GM19324 (cell line): ENCODE measurements around the gene RPL31.
"Not testable (repeated sequence)": the region's sequence is repeated elsewhere in the genome, so short reads cannot be mapped to it uniquely, and the experiment has no call there.

Experiments used
- ATAC-seq: cut with Tn5 transposase; IDR thresholded peaks from one replicate; pipeline ENCODE4 v1.9.1; 2021; ENCODE audit warnings: mild to moderate bottlenecking, moderate library complexity; ENCODE audit not compliant: unreplicated experiment, low FRiP score

The RPL31 gene

DNA sequence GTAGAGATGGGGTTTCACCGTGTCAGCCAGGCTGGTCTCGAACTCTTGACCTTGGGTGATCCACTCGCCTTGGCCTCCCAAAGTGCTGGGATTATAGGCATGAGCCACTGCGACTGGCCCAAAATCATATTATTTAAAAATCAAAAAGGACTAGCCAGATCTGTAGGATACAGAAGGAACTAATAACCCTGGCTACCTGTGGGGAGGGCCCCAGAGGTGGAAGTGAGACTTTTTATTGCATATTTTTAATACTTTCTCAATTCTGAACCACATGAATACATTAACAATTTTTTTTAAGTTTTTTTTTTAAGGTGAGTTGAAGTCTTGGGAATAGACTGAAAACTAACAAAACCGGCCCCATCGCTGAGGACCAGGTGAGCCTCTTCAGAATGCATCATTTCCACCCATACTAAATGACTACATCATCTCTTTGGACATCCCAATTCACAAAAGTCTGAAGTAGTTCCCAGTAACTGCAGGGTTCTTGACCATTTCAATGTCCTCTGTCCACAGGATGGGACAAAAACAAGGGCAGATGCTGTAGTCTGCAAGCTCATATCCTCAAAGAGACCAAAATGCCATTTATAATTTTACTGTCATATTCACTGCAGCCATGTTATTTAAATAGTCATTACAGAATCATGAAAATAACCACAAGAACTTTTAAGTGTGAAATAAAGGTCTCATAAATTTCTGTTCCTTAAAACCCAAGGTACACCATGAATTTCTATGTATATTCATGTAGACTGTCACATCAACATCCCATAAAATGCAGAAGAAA is 21.4 kb downstream of the RPL31 start:
- no peak for ATAC-seq

DNA sequence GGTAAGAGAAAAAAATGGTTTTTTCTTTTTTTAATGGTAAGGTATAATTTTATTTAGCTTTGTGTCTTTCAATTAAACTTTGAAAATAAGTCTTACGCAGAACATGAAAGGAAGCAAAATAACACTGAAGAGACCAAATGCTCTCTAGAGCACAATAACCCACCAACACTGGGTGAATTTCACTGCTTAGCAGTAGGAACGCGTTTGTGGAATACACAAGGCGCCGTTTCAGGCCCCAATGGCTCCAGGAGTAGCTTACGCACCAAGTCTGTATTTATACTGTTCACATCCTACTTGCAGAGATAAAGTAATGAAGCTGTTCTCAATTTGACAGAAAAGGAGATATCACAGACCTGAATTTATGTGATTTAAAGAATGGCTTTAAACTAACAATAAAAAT is 23.5 kb downstream of the RPL31 start:
- ATAC-seq, result no peak

DNA sequence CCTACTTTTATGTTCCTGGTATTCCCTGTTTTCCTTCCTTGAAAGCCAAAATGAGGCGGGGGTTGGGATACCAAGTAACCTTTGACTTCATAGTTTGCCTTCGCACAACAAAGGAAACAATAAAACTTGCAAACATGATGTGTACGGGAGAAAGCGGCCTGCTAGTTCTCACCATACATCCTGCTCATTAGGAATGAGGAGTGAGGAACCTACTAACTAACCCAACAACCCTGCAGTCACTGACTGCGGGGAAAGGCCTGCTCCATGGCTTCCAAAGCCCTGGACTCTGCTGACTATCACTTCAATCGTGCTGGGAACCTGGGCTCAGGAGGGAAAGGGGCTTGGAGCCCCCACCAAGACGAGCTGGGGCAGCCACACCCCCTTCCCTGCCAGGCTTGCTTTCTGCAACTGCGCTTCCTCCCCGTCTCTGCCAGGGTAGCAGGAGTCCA is 24.2 kb downstream of the RPL31 start:
- no peak for ATAC-seq

DNA sequence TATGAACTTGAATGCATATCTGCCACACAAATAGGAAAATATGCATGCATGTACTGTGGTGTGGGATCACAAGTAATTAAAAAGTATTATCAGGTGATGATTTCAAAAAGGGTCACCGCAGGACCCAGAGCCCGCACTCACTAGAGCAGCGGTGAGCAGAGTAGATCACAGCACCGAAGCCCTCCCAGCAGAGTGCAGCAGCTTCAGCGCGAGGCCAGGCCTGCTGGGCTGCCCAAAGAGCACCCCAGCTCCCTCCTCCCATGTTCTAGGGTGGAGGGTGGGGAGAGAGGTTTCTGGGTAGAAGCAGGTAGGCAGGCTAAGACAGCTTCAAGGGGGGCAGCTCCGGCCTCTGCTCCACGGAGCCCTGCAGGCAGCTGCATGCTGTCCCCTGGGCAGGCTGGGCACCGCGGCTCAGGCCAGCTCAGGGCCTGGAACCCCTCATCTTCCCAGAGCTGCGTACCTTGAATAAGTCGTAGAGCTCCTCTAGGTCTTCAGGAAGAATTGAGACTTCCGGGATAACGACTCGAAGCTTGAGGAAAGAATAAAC is 24.9 kb downstream of the RPL31 start:
- ATAC-seq, result no peak

DNA sequence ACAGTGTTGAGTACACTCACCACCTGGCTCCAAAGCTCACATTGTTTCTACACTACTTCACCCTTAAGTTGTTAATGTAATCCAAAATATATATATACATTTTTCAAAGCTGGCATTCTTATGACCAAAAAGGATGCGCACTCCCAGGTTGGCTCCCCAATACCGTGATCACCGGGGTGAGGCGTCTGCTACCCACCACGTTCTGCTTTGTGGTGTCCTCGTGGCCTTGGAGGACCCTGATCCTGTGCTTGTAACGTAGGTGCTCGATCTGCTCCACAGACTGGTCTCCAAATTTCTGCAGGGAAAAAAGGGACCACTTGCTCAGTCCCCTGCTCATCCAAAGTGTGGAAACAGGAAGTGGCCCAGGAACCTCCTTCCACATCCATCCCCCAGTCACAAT is 25.8 kb downstream of the RPL31 start:
- ATAC-seq, result no peak

DNA sequence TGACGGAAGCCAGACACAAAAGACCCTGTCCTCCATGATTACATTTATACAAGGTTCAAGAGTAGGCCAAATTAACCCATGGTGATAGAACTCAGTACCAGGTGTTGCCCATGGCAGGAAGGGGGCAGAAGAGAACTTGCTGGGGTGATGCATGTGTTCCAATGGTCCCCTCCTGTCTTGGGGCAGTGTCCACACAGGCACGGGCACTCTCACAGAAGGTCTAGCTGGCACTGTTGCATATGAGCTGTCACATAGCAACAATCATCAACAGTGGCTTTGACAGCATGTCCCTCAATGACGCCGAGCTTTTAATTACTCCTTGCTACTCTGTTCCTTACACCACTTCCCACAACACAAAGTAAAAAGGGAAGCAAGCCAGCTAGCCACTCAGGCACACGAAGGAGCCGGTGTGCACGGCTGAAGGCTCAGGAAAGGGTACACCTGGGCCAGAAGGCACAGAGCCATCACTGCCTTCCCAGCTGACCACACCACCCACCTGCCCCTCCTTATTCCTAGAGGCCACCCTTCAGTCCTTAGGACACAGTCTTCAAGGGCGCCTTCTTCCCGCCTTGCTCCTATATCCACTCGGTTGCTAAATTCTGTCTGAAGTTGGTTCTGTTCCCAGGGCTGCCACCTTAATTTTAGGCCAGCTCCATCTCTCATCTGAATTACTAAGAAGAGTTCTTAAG is 28.9 kb downstream of the RPL31 start:
- ATAC-seq, result no peak

DNA sequence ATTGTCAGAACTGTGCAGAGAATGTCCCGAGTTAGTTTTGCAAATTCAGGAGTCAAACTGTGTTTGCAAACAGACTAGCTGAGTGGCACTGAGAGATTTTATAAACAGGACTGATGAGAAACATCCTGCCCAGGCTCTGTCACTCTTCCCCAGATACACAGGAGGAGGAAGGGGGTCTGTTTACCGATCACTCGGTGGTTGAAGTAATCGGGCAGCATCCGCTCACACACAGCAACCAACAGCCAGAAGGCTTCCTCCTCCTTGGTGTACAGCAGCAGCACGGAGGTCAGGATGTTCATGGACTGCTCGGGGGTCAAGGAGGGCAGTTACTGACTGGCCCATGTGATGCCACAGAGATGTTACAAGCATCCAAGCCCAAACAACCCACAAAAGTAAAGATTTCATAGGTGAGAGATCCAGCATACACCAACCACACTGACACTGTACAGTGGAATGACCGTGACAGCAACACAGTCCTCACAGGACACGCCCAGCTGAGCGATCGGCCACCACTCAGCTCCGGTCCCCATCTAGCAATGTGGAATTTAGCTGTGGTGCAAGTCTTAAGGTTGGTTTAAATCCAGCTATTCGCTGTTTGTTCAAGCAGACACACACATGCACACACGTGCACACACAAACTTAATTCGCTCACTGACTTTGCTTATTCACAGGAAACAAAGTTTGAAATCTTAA is 30.1 kb downstream of the RPL31 start:
- ATAC-seq, result no peak

DNA sequence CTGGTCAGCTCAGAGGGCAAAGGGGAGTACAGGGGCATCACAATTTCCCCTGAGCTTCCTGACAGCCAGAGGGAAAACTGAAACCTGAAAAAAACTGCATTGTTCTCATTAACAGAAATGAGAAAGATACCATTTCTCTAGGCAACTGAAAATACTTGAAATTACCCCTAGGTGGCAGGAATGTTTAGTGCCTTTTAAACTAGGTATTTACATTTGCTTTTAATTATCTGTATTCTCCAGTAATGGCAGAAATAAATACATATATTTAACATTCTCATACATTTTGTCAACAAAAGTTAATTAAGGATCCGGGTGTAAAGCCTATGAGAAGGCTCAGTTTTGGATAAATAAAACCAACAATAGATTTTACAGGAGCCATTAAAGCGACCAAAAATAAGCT is 34.5 kb downstream of the RPL31 start:
- no peak for ATAC-seq

DNA sequence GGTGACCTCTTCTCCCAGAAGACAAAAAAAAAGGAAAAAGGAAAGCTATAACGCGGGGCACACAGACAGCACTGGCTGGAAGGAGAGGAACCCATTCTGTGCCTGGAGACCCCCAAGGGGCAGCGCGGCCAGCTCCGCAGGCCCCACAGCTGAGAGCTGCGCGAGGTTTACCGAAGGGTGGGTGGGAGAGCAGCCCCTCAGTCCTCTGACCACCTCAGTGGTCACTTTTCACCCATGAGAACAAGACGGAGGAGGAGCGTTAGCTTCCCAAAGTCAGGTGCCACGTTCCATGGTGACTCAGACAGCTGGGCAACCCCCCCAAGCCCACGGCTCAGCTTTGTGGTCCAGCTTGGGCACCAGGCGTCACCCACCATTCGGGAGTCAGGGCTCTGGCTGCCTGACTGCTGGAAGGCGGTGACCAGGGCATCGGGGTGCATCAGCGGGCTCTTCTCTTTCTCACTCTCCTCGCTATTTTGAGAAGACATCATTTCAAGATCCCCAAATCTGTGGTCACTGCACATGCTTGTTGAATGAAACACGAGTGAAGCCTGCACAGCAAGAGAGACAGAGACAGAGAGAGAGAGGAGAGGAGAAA is 35.2 kb downstream of the RPL31 start:
- ATAC-seq, result no peak

DNA sequence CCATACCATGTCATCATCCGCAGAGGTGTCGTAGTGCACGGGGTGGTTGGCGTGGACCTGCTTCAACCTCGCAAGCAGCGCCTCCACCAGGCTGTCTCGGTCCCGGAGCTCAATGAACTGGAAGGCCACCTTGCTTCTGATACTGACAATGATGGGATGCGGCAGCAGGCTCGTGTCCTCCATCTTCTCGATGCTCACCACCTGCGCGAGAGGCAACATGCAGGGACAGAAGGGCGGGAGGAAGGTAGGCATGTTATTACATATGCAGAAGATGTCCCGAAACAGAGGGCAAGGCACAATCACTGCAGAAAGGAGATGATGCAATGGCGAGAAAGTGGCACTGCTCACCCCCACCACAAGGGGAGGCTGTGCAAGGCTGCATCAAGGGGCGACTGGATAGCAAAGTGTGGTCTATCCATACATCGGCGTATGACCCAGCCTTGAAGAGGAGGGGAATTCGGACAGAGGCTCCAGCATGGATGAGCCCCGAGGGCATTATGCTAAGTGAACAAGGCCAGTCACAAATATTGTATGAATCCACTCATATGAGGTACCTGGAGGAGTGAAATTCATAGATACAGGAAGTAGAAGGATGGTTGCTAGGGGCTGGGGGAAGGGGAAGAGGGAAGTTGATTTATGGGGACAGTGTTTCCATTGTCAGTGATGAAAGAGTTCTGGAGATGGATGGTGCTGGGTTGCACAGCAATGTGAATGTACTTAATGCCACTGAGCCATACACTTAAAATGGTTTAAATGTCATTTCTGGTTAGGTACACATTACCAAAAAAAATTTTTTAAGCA is 36.6 kb downstream of the RPL31 start:
- no peak for ATAC-seq

DNA sequence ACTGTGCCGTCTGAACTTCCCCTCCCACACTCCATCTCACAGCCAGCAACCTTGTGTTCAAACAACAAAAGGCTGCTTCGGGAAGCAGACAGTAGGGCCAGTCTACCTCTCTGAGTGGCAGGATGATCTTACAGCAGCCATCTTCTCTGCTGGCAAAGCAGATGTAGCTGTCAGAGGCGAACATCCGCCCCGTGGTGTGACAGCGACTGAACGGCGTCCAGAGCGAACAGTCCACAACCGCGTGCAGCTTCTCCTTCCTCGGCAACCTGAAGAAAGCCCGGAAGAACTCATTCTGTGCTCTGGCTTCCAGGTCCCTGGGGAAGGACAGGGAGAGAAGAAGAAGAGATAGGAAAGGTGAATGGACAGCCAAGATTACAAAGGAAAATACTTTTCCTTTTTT is 38.0 kb downstream of the RPL31 start:
- no peak for ATAC-seq

DNA sequence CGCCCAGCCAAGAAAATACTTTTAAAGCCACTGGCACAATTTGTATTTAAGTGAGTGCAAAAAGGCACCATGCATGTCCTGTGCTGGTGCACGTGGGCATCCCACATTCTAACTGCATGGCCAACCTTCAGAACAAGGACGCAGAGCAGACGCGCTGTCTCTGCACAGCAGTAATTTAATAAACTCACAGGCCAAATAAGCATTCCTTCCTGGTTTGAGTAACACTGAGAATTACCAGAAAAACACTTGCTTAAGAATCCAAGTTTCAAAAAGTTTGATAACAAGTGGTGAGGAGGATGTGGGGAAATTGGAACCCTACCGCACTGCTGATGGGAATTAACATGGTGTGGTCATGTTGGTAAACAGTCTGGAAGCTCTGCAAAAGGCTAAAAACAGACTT is 38.7 kb downstream of the RPL31 start:
- ATAC-seq, result no peak

DNA sequence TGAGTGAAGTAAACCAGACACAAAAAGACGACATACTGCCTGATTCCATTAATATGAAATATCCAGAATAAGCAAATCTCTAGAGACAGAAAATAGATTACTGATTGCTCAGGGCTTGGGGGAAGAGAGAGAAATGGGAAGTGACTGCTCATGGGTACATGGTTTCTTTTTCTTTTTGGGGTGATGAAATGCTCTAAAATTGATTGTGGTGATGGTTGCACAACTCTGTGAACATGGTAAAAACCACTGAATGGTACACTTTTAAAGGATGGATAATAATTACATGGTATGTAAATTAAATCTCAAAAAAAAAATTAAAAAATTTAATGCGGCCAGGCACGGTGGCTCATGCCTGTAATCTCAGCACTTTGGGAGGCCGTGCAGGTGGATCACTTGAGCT is 39.3 kb downstream of the RPL31 start:
- no peak for ATAC-seq

DNA sequence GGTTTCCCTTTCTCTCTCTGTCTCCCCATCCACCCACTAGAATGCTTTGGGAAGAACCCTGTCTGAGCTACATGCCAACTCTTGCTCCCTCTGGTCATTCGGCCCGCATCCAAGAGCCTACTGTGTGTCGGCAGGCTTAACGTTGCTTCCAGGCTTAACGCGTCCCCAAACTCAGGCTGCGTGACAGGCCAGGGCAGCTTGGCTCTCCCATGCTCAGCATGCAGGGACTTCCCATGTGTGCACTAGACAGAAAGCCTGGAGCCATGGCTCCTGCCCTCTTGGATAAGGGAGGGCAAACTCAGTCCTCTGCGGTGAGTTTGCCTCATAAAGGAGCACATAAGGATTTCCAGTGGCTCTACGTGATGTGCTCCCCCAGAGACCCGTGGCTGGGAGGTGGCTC is 43.2 kb downstream of the RPL31 start:
- no peak for ATAC-seq

DNA sequence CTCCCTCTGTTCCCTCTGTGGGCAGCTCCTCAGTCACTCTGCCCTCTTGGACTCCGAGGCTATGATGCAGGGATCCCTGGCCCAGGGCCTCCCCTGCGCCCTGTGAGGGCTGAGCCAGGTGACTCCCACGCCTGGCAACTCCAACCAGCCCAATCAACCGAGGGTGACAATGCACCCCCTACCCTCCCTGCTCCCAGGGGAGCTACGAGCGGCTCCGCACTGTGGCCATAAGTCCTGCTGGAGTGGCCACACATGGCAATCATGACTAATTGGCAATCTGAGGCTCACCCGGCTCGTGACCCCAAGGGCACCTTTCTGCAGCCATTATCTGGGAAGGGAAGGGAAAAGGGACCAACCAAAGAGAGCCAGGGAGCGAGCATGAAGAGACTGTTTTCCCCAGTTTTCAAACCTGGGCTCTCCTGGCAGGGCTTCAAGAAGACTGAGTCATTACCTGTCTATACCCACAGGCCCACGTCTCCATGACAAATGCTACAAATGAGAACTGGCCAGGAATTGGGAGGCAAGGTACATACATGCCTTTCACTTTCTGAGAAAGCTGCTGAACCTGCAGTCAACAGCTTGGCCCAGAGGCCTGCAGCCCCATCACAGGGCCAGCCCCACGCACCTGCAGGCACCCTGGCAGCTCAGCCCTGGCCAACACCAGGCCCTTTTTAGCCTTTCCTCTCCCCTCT is 45.1 kb downstream of the RPL31 start:
- no peak for ATAC-seq

DNA sequence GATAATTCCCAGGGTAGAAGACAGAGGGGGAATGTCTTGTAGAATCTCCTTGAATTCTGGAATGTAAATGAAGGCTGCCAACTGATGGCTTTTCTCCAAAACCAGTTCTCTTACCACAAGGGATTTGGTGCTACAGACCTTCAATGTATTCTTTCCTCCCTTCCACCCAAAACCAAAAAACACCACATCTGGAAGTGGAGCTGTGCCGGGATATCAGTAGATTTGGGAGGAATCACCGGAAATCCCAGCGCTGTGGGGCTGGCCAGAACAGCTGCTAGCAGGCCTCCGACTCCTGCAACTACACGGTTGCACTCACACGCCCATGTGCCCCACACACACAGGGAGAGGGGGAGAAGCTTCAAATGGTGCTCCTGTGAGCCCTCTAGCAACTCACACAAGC is 45.7 kb downstream of the RPL31 start:
- no peak for ATAC-seq

DNA sequence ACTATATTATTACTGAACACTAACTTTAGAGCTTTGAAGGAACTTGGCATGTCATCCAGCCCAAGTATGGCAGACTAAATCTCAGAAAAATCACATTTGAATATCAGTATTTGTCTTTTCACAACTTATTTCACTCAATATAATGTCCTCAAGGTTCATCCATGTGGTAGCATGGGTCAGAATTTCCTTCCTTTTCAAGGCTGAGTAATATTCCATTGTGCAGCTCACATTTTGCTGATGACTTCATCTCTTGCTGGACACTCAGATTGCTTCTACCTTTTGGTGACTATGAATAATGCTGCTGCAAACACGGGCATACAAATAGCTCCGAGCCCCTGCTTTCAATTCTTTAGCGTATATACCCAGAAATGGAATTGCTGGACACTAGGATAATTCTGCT is 46.7 kb downstream of the RPL31 start:
- no peak for ATAC-seq

DNA sequence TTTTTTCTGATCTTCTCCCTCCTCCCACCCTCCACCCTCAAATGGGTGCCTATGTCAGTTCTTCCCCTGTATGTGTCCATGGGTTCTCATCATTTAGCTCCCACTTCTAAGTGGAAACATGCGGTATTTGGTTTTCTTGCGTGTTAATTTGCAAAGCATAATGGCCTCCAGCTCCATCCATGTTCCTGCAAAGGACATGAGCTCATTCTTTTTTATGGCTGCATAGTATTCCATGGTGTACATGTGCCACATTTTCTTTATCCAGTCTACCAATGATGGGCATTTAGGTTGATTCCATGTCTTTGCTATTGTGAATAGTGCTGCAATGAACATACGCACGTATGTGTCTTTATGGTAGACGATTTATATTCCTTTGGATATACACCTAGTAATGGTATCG is 48.8 kb downstream of the RPL31 start:
- not testable (repeated sequence) for ATAC-seq

DNA sequence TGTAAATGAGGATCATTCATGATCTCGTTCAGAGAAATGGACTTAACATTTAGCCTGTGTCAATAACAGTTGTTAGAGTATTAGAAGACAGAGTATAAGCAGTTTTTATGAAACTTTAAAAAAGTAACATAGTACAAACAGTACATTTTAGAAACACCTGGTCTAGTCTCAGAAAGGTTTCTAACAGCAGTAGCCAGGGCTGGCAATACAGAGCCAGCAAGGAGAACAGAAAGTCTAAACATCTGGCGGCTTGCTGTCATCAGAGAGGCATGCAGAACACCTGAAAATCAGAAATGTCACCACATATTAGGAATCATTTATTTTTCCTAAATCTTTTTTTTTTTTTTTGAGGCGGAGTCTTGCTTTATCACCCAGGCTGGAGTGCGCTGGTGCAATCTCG is 50.1 kb downstream of the RPL31 start:
- ATAC-seq, result no peak

DNA sequence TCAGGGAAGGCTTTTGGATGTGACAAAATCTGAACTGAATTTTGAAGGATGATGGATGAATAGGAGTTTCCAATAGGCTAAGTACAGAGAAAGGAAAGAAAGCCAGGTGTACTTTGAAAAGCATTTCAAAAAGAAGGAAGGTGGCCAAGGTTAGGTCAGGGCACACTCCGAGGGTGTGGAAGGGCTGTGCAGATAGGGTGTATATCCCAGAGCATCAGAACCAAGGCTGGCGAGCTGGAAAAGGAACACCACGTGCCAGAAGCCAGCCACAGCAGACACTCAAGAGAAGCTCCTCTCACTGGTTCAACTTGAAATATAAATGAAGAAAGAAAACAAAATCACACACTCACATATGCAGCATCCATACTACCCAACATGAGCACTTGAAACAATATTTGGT is 51.0 kb downstream of the RPL31 start:
- ATAC-seq, result no peak
